Measurements from ENCODE around the gene RNF223.
A peak's percentile ranks its signal among the peaks of the same experiment; 100 is the strongest.

The RNF223 gene

DNA sequence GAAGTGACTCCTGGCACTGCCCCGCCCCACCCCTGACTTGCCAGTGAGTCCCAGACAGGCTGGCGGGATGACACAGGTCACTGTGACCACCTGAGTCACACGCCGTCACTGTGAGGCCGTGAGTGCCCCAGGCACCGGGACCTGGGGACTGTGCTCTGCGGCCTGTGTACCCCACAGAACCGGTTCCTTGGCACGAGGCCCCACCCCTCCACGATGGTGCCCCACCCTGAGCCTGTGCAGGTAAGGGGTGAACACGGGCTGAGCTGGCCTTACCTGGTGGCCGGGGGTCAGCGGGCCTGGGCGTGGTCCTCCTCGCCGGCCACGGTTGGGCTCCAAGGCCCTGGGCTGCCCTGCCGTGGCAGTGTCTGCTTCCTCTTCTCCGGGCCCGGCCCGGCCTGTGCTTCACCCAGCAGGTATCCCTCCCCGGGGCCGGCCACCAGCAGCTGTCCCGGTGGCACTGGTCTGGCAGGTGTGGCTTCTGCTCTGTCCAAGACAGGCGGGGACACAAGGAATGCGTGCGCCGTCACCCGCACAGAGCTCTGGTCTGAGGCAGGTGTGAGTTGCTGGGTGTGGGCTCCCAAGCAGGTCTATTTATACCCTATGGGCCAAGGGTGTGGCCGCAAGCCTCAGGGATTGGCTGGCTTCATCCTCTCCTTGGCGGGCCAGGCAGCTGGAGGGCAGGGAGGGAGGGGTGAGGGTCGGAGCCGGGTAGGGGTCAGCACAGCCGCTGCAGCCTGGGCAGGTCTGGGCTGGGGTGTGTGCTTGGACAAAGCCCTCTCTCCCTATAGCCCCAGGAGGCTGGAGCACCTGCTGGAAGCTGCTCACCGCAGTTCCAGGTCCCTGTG, at the start of gene RNF223:
Gene RNF223 (minus strand): TSS at position 564 of the 845 bp plus-strand sequence. CDS start 1,740 bp downstream, outside the sequence.
- no peak for DNase-seq (ENCODE audit: low read depth in 1 of 2, low spot score in 1 of 2)

DNA sequence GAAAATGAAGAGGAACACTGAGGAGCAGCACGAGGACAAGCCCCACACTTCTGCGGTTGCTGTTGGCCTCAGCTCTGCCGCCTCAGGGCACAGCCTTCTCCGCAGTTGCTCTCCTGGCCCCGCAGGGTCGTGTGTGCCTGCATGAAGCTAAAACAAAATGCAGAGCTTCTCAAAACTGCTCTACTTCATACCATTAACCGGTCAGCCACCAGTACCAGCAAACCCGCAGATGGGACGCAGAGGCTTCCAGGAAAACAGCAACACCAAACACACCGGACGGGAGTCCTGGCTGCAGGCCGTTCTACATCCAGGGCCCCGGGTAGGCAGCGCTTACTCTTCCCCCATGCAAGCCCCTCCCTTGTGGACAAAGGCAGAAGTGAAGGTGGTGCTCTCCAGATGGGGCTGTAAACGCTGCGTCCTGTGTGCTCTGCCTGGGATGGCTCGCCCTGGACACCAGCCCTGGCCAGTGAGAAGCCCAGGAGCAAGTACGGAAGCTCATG, 48.9 kb upstream of the RNF223 start:
- no peak for DNase-seq (ENCODE audit: low read depth in 1 of 2, low spot score in 1 of 2)

DNA sequence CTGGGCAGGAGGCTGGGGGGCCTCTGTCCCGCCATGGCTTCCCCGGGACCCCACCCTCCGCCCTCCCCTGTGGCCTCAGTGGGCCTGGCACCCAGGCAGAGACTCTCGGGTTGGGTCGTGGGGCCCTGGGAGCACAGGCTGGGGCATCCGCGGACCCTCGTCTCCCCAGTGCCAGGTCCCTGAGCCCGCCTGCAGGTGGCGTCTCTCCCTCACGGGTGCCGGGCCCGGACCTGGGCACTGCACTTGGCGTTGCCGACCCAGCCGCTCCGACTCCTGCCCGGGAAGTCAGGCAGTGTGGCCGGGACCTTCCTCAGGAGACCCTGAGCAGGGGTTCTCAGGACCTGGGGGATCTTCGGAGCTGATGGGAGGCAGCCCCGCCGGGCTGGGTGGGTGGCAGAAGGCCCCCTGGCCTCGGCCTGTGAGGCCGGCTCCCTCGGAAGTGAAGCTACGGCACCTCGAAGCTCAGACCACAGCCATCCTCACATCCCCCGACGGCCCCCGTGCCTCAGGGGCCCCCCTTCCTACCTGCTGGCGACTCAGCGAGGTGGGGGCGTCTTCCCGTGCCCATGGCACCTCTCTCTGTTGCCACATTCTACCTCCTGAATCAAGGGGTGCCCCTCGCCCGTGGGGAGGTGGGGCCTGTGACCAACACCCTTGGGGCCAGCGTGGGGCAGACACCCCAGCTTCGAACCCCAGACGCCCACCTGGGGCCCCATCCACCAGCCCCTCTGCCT, 48.1 kb upstream of the RNF223 start:
- peak; percentile 75 to 76 for DNase-seq (ENCODE audit: low read depth in 1 of 2, low spot score in 1 of 2)

DNA sequence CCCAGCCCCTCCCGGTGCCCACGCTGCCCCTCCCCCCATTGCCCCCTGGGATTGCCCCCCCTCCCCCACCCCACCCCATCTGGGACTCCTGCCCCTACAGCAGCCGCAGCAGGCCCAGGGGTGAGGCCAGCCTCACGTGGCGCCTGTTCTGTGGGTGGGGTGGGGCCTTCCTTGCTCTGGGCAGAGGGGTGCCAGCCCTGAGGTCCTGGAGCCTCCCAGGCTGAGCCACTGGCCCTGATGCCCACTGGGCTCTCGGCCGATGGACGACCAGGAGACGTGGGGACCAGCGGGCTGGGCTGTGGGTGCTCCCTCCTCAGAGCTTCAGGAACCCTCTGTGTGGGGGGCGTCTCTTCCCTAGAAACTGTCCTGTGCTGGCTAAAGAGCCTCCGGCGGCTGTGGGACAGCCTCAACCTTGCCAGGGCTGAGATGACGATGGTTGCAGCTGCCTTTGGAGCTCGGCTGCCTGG, 47.5 kb upstream of the RNF223 start:
- DNase-seq (ENCODE audit: low read depth in 1 of 2, low spot score in 1 of 2), result no peak

DNA sequence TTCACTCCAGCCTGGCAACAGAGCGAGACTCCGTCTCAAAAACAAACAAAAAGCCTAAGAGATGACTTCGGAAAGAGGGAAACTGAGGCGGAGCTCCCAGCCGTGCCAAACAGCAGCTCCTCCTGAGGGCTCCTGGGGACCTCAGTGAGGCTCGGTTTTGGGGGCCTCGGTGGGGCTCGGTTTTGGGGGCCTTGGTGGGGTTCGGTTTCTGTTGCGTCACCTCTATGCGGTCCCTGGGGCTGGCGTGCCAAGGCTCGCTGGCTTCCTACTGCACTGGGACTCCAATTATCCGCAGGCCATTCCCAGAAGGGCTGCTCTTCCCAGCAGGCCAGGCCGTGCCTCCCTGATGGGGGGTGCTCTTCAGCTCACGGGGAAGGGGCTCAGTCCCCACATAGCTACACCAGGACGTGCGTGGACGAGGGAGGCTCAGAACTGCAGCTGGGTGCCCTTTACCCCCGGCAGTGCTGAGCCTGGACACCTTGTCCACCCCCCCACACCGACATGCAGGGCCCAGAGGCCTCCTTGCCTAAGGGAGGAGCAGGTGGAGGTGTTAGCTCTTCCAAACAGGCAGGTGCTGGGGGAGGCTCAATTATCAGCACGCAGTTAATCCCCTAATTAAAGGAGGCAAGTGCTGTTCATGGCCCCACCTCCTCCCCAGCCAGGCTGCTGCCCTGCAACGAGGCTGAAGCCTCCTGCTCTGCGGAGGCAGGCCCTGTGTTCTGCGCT, 46.9 kb upstream of the RNF223 start:
- no peak for DNase-seq (ENCODE audit: low read depth in 1 of 2, low spot score in 1 of 2)

DNA sequence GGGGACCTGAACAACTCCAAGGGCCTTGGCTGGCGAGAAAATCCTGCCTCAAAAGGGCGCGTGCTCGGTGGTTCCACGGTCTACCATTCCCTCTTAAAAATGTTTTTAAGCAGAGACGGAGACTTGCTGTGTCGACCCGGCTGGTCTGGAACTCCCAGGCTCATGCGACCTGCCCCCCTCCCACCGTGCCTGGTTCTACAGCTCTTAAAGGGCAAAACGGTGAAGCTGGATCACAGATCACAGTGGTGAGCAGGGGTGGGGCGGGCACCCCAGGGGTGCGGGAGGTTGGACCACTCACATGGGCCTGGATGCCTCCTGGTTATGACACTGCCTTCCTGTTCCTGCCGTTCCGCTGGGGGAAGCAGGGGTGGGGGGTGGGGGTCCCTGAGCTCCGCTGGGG, 46.0 kb upstream of the RNF223 start:
- no peak for DNase-seq (ENCODE audit: low read depth in 1 of 2, low spot score in 1 of 2)

DNA sequence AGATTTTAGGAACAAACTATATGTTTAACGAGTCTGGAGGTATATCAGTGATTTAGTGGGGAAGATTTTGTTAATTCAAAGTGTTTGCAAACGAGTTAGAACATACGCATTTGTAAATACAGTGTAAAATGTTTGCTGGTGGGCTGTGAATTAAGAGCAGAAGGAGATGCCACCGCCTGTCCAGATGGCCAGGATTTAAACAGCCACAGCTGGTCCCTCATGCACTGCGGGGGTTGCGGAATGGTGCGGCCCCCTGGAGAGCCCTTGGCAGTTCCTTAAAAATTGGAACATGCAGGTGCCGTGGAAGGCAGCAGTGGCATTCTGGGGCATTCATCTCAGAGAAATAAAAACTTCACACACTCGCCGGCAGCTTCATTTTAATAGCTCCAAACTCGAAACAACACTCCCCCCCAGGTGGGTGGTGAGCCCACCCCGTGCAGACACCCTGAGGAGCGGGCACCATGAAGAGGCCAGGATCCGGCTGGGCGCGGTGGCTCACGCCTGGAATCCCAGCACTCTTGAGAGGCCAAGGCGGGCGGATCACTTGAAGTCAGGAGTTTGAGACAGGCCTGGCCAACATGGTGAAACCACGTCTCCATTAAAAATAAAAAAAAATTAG, 45.3 kb upstream of the RNF223 start:
- DNase-seq (ENCODE audit: low read depth in 1 of 2, low spot score in 1 of 2), result no peak

DNA sequence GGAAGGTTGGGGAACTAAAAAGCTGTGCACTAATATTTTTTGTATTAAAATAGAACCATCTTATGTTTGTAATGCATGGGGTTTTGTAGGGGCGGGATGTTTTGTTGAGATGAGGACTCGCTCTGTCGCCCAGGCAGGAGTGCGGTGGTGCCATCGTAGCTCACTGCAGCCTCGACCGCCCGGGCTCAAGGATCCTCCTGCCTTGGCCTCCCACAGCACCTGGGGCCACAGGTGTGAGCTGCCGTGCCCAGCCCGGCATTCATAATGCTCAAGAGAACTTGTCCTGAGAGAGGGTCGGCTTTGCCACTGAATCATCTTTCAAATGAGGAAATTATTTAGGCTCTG, 44.7 kb upstream of the RNF223 start:
- DNase-seq (ENCODE audit: low read depth in 1 of 2, low spot score in 1 of 2), result no peak

DNA sequence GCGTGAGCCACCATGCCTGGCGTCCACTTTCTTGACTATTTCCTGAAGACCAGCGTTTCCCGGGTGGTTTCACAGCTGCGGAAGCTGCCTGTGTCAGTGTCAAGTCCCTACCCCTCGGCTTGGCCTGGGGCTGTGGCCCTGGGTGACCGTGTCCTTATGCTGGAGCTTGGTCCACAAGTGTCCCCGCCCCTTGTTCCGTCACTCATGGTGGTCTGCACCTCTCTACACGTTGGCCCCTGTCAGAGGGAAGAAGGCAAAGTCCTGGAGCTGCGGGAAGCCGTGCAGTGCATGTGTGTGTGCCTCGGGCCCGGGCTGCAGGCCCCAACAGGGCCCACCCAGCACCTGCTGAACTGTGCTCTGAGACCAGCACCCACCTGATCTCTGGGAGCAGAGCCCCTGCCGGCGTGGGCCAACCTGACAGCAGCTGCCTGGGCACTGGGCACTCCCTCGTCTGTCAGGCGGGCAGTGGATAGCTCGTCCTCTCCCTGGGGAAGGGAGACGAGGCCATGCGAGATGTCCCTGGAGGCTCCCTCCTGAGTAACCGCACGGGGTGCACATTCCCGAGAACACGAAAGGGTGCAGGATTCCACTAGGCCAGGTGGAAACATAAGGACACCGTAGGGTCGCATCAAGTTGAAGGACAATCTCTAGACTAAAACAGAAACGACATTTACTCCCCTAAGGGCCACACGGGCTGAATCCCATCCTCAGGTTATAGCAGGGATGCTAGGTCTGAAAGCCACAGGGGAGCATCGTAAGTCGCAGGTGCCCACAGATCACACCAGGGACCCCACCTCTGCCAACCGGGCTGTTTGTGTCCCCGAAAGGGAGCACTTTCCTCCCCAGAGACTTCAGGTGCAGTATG, 44.1 kb upstream of the RNF223 start:
- DNase-seq (ENCODE audit: low read depth in 1 of 2, low spot score in 1 of 2), result no peak

DNA sequence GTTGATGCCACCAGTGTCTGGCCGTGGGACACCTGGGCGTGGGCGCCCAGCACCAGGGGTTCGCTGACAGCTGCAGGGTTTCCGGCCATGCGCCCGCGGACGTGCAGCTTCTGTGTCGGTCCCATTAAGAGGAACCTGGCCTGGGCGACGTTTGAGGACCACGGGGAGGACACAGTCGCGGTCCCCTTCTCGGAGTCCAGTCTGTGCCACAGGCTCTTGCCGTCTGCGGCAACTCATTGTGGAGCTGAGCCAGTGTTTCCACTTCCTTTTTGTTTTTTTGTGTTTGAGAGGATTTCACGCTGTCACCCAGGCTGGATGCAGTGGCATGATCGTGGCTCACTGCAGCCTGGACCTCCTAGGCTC, 43.3 kb upstream of the RNF223 start:
- DNase-seq (ENCODE audit: low read depth in 1 of 2, low spot score in 1 of 2), result no peak

DNA sequence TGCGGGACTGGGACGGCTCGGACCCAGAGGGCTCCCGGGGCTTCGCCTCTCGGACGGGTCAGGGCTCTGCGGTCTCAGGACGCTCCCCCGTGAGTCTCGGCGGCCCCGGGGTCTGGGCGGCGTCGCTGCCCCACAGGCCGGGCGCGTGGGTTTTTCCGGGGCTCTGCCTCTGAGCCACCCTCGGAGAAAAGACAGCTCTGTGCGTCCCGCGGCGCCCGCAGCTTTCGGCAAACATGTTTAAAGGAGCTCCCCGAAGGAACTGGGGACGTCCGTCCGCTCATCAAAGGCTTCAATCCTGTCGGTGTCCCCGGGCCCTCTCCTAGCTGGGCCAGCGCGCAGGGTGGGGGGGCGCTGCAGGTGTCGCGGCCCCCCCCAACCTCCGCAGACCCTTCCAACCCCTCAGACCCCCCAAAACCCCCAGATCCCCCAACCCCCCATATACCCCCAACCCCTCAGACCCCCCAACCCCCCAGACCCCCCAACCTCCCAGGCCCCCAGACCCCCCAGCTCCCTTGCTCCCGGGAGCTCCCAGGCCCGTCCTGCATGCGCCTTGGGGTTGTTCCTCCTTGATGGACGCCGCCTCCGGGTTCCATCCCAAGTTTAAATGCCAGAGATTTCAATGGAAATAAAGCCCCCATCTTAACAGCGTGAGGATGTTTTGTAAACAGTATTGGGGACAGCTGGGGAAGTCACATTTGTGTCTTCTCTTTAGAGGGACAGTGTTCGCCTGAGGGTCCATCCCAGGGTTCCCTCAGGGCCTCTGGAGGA, 42.8 kb upstream of the RNF223 start:
- no peak for DNase-seq (ENCODE audit: low read depth in 1 of 2, low spot score in 1 of 2)

DNA sequence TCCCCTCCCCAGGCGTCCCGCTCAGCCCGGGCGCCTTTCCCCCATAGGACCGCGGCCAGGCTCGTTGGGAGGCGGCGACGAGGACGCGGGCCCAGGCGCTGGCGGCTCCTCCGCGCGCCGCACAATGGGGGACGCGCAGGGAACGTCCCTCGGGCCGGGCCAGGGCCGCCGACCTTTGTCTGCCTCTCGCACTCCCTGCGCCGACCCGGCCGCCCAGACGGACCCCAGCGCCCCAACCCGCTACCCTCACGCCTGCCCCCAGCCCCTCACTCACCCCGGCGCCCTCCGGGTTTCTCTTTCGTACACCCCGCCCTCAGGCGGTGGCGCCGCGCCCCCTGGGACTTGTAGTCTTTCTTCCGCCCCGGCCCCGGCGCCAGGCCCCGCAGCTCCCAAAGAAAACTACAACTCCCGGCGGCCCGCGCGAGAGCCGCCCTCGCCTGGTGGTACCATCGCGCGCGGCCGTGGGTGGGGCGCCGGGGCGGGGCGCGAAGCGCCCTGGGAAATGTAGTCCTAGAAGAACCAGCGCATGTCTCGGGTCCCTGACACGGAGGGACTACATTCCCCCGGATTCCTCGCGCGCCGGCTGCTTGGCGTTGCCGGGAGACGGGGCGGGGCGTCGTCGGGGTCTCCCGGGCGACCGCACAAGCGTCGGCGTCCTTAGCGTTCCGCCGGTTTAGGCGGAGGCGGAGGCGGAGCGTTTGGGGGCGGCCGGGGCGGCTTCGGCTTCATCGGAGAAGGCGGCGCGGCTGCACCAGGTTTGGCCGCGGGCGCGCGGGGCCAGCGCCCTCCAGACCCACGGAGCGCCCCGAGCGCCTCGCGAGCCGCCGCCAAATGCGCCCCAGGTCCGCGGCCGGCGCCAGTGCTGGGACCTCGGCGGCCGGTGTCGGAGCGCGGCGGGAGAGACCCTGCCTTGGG, 41.9 kb upstream of the RNF223 start, which contains the start of gene C1orf159:
Gene C1orf159 (minus strand): TSS at position 304 of the 915 bp plus-strand sequence. CDS start 24,546 bp downstream, outside the sequence.
- peak; percentile 98 for DNase-seq (ENCODE audit: low read depth in 1 of 2, low spot score in 1 of 2)

DNA sequence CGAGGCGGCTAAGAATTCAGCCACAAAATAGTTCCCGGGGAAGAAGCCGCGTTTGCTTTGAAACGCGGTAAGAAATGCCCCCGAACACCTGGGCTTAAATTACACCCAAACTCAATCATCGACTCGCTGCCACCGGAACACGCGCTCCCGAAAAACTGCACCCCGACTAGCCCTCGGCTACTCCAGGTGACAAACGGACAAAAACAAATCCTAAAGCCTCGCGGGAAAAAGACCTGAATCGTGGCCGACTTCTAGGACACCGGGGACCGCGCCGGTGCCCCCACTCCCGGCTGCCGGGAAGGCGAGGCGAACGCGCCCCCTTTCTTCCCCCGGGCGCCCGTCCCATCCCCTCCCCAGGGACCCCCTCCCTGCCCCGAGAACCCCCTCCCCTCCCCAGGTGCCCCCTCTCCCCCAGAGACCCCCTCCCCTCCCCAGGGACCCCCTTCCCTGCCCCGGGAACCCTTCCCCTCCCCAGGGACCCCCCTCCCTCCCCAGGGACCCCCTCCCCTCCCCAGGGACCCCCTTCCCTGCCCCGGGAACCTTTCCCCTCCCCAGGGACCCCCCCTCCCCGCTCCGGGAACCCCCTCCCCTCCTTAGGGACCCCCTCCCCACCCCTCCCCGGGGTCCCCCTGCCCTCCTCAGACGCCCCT, 41.2 kb upstream of the RNF223 start:
- DNase-seq (ENCODE audit: low read depth in 1 of 2, low spot score in 1 of 2), result no peak

DNA sequence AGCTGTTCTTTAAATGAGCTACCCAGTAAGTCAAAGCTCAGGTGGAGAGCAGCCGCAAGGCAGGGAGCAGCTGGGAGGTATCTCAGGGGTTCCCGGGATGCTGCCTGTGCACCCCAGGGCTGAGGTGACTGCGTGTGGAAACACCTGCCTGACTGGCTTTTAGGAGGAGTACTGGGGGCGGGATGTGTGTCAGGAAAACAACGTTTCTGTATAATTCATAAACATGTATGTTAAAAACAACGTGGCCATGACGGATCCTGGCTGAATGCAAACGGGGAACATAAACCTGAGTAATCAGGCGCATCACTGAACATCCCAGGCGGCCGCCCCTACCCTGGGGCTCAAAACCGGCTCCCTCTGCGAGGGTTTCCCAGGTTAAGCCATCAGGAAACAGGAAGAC, 40.3 kb upstream of the RNF223 start:
- DNase-seq (ENCODE audit: low read depth in 1 of 2, low spot score in 1 of 2), result no peak

DNA sequence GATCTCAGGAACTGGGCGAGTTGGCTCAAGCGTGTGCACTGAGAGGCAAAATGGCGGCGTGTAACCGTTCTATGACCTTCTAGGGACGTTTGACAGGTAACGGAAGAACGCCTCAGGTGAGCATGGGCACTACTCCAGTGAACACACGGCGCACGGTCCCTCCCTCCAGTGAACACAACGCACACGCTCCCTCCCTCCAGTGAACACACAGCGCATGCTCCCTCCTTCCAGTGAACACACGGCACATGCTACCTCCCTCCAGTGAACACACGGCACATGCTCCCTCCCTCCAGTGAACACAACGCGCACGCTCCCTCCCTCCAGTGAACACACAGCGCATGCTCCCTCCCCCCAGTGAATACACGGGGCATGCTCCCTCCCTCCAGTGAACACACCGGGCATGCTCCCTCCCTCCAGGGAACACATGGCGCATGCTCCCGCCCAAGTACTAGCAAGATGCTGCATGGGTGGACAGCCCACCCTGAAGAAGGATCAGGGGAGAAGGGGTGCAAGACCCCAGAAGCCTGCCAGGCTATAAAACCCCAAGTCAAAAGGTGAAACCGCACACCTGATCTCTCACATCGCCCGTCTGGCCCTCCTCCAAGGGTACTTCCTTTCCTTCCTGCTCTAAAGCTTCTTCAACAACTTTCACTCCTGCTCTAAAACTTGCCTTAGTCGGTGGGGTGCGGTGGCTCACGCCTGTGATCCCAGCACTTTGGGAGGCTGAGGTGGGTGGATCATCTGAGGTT, 38.3 kb upstream of the RNF223 start:
- DNase-seq (ENCODE audit: low read depth in 1 of 2, low spot score in 1 of 2), result no peak

DNA sequence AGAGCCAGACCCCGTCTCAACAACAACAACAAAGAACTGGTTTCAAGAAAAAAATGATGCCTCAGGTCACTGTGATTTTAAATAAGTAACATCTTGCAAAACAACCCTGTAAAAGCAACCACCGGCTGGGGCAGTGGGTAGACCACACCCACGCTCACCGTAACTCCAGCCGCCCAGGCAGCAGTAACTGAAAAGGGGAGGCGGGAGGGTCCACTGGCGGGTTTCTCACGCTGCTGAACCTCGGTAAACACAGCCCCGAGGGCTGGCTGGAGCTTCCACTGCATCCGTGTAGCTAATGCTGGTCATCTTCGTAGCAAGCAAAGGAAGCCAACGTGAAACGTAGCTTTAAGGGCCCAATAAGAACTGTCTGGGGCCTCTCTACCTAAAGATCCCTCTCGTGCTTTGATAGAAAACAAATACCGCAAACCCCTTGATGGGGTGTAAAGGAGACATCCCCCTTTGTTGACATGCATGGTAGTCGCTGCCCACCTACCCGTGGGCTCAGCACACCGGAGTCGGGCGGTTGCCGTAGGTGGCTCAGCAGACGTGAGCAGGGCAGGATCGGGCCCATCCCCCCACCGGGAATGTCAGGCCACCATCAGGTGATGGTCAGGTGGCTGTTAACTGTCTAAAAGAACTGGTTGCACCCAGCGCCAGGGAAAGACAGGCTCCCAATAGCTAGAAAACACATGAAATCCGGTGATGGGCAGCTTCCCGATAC, 37.6 kb upstream of the RNF223 start:
- DNase-seq (ENCODE audit: low read depth in 1 of 2, low spot score in 1 of 2), result no peak
